Gastrocnemius medialis (tissue), 4 donors: Measurements from ENCODE around the gene FBXO24.

Experiments used
- POLR2A ChIP-seq, 2 donors: fragments of 450-650 bp; IDR thresholded peaks; one replicate each; pipeline ENCODE4 v1.6.1; 2017; ENCODE audit warnings: antibody characterized with exemption in 2 of 2, mild to moderate bottlenecking in 2 of 2, moderate library complexity in 2 of 2
- TF ChIP-seq, protein P1 (sequence below), 5 experiments: fragments of 450-650 bp in 3 of 5; fragments of 200-600 bp in 2 of 5; sonication (generic) in 2 of 5; IDR thresholded peaks in 4 of 5; conservative IDR thresholded peaks in 1 of 5; 1 replicate in 4 of 5; 2 replicates in 1 of 5; pipeline ENCODE4 v1.5.1; 2016 to 2019; ENCODE audit warnings: antibody characterized with exemption in 5 of 5, mild to moderate bottlenecking in 3 of 5, moderate library complexity in 3 of 5

- TF ChIP-seq, protein P1, sequence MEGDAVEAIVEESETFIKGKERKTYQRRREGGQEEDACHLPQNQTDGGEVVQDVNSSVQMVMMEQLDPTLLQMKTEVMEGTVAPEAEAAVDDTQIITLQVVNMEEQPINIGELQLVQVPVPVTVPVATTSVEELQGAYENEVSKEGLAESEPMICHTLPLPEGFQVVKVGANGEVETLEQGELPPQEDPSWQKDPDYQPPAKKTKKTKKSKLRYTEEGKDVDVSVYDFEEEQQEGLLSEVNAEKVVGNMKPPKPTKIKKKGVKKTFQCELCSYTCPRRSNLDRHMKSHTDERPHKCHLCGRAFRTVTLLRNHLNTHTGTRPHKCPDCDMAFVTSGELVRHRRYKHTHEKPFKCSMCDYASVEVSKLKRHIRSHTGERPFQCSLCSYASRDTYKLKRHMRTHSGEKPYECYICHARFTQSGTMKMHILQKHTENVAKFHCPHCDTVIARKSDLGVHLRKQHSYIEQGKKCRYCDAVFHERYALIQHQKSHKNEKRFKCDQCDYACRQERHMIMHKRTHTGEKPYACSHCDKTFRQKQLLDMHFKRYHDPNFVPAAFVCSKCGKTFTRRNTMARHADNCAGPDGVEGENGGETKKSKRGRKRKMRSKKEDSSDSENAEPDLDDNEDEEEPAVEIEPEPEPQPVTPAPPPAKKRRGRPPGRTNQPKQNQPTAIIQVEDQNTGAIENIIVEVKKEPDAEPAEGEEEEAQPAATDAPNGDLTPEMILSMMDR (IDR thresholded peaks at IDR 0.05 in 4 of 5, conservative IDR thresholded peaks at IDR 0.05 in 1 of 5) = peak in 1 of 5 experiments; percentile 3
- TF ChIP-seq POLR2A (IDR thresholded peaks at IDR 0.05) = no peak
These were observed 27.5 kb downstream of the FBXO24 start for GRCh38 chr7:100613412-100614175.
